Measurements from ENCODE around the gene STAG1. TPM values are rescaled to one million over a fixed set of nuclear protein-coding genes. Genes with fewer than 3 reads are reported as not detected.

The STAG1 gene
- total and polyA plus RNA-seq, 2 of the 13 experiments (the other 11 are each of a cell fraction or from before 2014, with no cell fraction given), result 6.2 to 25.9 TPM

DNA sequence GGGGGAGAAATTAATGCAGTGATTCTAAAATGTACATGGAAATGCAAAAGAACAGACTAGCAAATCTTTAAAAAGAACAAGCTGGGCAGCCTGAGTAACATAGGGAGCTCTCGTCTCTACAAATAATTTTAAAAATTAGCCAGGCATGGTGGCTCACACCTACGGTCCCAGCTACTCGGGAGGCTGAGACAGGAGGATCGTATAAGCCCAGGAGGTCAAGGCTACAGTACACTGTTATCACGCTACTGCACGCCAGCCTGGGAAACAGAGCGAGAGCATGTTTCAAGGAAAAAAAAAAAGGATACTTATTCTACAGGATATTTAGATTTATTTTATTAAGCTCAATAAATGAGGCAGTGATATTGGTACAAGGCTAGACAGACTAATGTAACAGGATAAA is 40.9 kb downstream of the STAG1 start:
- DNase-seq (ENCODE audit: low spot score) (no peak), FAIRE-seq (no peak), ATAC-seq (no peak)
- Histone ChIP-seq H3K9me3 (ENCODE audit: low read length) (no peaks in the 10 kb centered on the region), H3K4me2 (ENCODE audit: low read depth, low read length) (peak overlapping the region; percentile 31; the same call in 1 of the 2 replicates), H3K4me1 (ENCODE audit: insufficient read depth, low read length) (peaks cover 34% of the 10 kb centered on the region), H3K79me2 (ENCODE audit: insufficient read depth, low read length) (peaks cover 75% of the 10 kb centered on the region), H3K36me3 (replicated peaks in 1 of 2; ENCODE audit: control insufficient read depth in 1 of 2, insufficient read depth in 2 of 2, low read length in 2 of 2) (no peaks in the 10 kb centered on the region; a peak in 1 of 5 replicates), H4K20me1 (ENCODE audit: insufficient read depth, low read length) (no peaks in the 10 kb centered on the region), H3K27ac (ENCODE audit: extremely low read length, insufficient read depth, low read length) (peak overlapping the region; percentile 66), H3K4me3 (replicated peaks in 1 of 3; ENCODE audit: insufficient read depth in 1 of 3, low read depth in 2 of 3, low read length in 3 of 3) (no peak overlapping the region), H3K27me3 (ENCODE audit: control insufficient read depth in 1 of 2, insufficient read depth in 2 of 2, low read length in 2 of 2) (no peaks in the 10 kb centered on the region), H3K9ac (ENCODE audit: insufficient read depth, low read depth, low read length) (no peak overlapping the region; the same call in 1 of the 2 replicates), H2AFZ (ENCODE audit: low read length) (no peak overlapping the region)
- intact Hi-C loops (cut with micrococcal nuclease; ENCODE audit: unreplicated experiment) (no loop called here), in situ Hi-C loops (cut with HindIII; ENCODE audit: extremely low pct_ligation_motif_present, low pct_unique_long_range_greater_than_20kb) (no loop called here)
- CTCF ChIA-PET (ENCODE audit: low intra/inter-chr PET ratio, low total read pairs), result no interaction called here
- POLR2A ChIA-PET, result no interaction called here
- 87% methylated on average over 7 of the region's 7 CpGs for WGBS (ENCODE audit: low lambda C conversion rate)
- no TSS peak for BruUV-seq (replicated peaks)
- TF ChIP-seq, protein P1, sequence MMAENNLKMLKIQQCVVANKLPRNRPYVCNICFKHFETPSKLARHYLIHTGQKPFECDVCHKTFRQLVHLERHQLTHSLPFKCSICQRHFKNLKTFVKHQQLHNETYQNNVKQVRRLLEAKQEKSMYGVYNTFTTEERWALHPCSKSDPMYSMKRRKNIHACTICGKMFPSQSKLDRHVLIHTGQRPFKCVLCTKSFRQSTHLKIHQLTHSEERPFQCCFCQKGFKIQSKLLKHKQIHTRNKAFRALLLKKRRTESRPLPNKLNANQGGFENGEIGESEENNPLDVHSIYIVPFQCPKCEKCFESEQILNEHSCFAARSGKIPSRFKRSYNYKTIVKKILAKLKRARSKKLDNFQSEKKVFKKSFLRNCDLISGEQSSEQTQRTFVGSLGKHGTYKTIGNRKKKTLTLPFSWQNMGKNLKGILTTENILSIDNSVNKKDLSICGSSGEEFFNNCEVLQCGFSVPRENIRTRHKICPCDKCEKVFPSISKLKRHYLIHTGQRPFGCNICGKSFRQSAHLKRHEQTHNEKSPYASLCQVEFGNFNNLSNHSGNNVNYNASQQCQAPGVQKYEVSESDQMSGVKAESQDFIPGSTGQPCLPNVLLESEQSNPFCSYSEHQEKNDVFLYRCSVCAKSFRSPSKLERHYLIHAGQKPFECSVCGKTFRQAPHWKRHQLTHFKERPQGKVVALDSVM (CRISPR knock-in tag; IDR thresholded peaks at IDR 0.05), result peak; percentile 90
- TF ChIP-seq CAMTA2 (CRISPR knock-in tag; IDR thresholded peaks at IDR 0.05; ENCODE audit: borderline replicate concordance) (no peak), ZMYM3 (CRISPR knock-in tag; IDR thresholded peaks at IDR 0.05) (0 out of 2 replicates have a peak, but pooled peaks have one; percentile 28), POGZ (CRISPR knock-in tag; IDR thresholded peaks at IDR 0.05) (0 out of 2 replicates have a peak, but pooled peaks have one; percentile 24), FOXK1 (CRISPR knock-in tag; IDR thresholded peaks at IDR 0.05; ENCODE audit: borderline replicate concordance, low read depth) (no peak), ZNF557 (CRISPR knock-in tag; IDR thresholded peaks at IDR 0.05) (no peak)
- TF ChIP-seq, protein P2, sequence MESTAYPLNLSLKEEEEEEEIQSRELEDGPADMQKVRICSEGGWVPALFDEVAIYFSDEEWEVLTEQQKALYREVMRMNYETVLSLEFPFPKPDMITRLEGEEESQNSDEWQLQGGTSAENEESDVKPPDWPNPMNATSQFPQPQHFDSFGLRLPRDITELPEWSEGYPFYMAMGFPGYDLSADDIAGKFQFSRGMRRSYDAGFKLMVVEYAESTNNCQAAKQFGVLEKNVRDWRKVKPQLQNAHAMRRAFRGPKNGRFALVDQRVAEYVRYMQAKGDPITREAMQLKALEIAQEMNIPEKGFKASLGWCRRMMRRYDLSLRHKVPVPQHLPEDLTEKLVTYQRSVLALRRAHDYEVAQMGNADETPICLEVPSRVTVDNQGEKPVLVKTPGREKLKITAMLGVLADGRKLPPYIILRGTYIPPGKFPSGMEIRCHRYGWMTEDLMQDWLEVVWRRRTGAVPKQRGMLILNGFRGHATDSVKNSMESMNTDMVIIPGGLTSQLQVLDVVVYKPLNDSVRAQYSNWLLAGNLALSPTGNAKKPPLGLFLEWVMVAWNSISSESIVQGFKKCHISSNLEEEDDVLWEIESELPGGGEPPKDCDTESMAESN (CRISPR knock-in tag; conservative IDR thresholded peaks at IDR 0.05), result no peak
- TF ChIP-seq, protein P3, sequence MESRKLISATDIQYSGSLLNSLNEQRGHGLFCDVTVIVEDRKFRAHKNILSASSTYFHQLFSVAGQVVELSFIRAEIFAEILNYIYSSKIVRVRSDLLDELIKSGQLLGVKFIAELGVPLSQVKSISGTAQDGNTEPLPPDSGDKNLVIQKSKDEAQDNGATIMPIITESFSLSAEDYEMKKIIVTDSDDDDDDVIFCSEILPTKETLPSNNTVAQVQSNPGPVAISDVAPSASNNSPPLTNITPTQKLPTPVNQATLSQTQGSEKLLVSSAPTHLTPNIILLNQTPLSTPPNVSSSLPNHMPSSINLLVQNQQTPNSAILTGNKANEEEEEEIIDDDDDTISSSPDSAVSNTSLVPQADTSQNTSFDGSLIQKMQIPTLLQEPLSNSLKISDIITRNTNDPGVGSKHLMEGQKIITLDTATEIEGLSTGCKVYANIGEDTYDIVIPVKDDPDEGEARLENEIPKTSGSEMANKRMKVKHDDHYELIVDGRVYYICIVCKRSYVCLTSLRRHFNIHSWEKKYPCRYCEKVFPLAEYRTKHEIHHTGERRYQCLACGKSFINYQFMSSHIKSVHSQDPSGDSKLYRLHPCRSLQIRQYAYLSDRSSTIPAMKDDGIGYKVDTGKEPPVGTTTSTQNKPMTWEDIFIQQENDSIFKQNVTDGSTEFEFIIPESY (CRISPR knock-in tag; IDR thresholded peaks at IDR 0.05), result no peak

Measured in HepG2 (cell line).